ENCODE results near the gene C5orf24. TPM values are rescaled to one million over a fixed set of nuclear protein-coding genes. Genes with fewer than 3 reads are reported as not detected.

Gene C5orf24
- total RNA-seq, 3 donors from 2014 or later (not counting 1 experiment from before 2014, with no cell fraction given): 42.7 to 49.8 (median 44.7) TPM

- H3K27me3 ChIP-seq (ENCODE audit: control insufficient read depth, insufficient read depth, low read length): no peaks in the 10 kb centered on the region
- no peak for TF ChIP-seq CTCF (IDR thresholded peaks at IDR 0.05)
- DNase-seq: no peak
- Mint-ChIP-seq H3K4me1 (peaks cover 5% of the 10 kb centered on the region in 2 donors), H3K27ac (no peak overlapping the region), H3K36me3 (no peaks in the 10 kb centered on the region), H3K4me3 (no peak overlapping the region), H3K27me3 (ENCODE audit: low read depth in 2 of 2) (no peaks in the 10 kb centered on the region), H3K9me3 (no peaks in the 10 kb centered on the region)
- intact Hi-C loops (cut with micrococcal nuclease): no loop called here
- H3K36me3 ChIP-seq (ENCODE audit: control insufficient read depth, insufficient read depth, low read length): peaks cover 44% of the 10 kb centered on the region
- WGBS (ENCODE audit: insufficient coverage): 80% methylated on average over 1 of the region's 3 CpGs
- no peaks in the 10 kb centered on the region for H3K9me3 ChIP-seq (ENCODE audit: control insufficient read depth, insufficient read depth, low read length)
- H3K4me3 ChIP-seq (ENCODE audit: low read length): no peak overlapping the region
- no peaks in the 10 kb centered on the region for H3K4me1 ChIP-seq (ENCODE audit: control insufficient read depth, insufficient read depth, low read length)
- H3K27ac ChIP-seq (ENCODE audit: low read length): no peak overlapping the region
- no peak for ATAC-seq
These were observed 46.5 kb downstream of the C5orf24 start for GRCh38 chr5:134892282-134892681.

GRCh38 chr5:134892926-134893325 lies 47.2 kb downstream of the C5orf24 start:
- H3K9me3 ChIP-seq (ENCODE audit: control insufficient read depth, insufficient read depth, low read length): no peaks in the 10 kb centered on the region
- Mint-ChIP-seq H3K27ac (no peak overlapping the region), H3K36me3 (no peaks in the 10 kb centered on the region), H3K9me3 (no peaks in the 10 kb centered on the region), H3K4me1 (no peaks in the 10 kb centered on the region), H3K4me3 (no peak overlapping the region), H3K27me3 (ENCODE audit: low read depth in 2 of 2) (no peaks in the 10 kb centered on the region)
- TF ChIP-seq CTCF (IDR thresholded peaks at IDR 0.05): no peak
- ATAC-seq: no peak
- 94% methylated on average over 2 of the region's 2 CpGs for WGBS (ENCODE audit: insufficient coverage)
- intact Hi-C loops (cut with micrococcal nuclease): no loop called here
- H3K4me3 ChIP-seq (ENCODE audit: low read length): no peak overlapping the region
- no peaks in the 10 kb centered on the region for H3K27me3 ChIP-seq (ENCODE audit: control insufficient read depth, insufficient read depth, low read length)
- H3K36me3 ChIP-seq (ENCODE audit: control insufficient read depth, insufficient read depth, low read length): peaks cover 44% of the 10 kb centered on the region
- no peak for DNase-seq
- no peaks in the 10 kb centered on the region for H3K4me1 ChIP-seq (ENCODE audit: control insufficient read depth, insufficient read depth, low read length)
- H3K27ac ChIP-seq (ENCODE audit: low read length): no peak overlapping the region

GRCh38 chr5:134893748-134894505 lies 48.2 kb downstream of the C5orf24 start:
- 97% methylated on average over 7 of the region's 7 CpGs for WGBS (ENCODE audit: insufficient coverage)
- H3K27ac Mint-ChIP-seq: no peak overlapping the region
- TF ChIP-seq CTCF (IDR thresholded peaks at IDR 0.05): no peak
- no peaks in the 10 kb centered on the region for H3K36me3 Mint-ChIP-seq
- no peaks in the 10 kb centered on the region for H3K27me3 ChIP-seq (ENCODE audit: control insufficient read depth, insufficient read depth, low read length)
- ATAC-seq: no peak
- no peaks in the 10 kb centered on the region for H3K4me1 Mint-ChIP-seq
- no peaks in the 10 kb centered on the region for H3K4me1 ChIP-seq (ENCODE audit: control insufficient read depth, insufficient read depth, low read length)
- H3K9me3 Mint-ChIP-seq: no peaks in the 10 kb centered on the region
- H3K9me3 ChIP-seq (ENCODE audit: control insufficient read depth, insufficient read depth, low read length): no peaks in the 10 kb centered on the region
- peaks cover 40% of the 10 kb centered on the region for H3K36me3 ChIP-seq (ENCODE audit: control insufficient read depth, insufficient read depth, low read length)
- no peaks in the 10 kb centered on the region for H3K27me3 Mint-ChIP-seq (ENCODE audit: low read depth in 2 of 2)
- no peak for DNase-seq
- no peak overlapping the region for H3K4me3 ChIP-seq (ENCODE audit: low read length)
- H3K27ac ChIP-seq (ENCODE audit: low read length): no peak overlapping the region
- H3K4me3 Mint-ChIP-seq: no peak overlapping the region
- intact Hi-C loops (cut with micrococcal nuclease): no loop called here

Measured in natural killer cell (primary cell).